Stimulated activated naive CD8-positive, alpha-beta T cell treated with anti-CD3 and anti-CD28 coated beads, Interleukin-15, Interleukin-2, amounts not matched to agents 100 U/mL and 50 U/mL, for 24 hours (primary cell): ENCODE measurements around the gene LRRC25.

Experiments used
- ATAC-seq: fragments of 150-1000 bp; cut with Tn5 transposase; one replicate; pipeline ENCODE4 v1.10.0; 2021
- DNase-seq: peaks from one replicate; pipeline ENCODE4 v3.0.0; 2021

Gene LRRC25

GRCh38 chr19:18435842-18436670, 38.6 kb upstream of the LRRC25 start:
- ATAC-seq, result no peak
- no peak for DNase-seq

- DNase-seq (no peak), ATAC-seq (no peak)
These were observed 37.9 kb upstream of the LRRC25 start for GRCh38 chr19:18435178-18435841.

- no peak for ATAC-seq
- DNase-seq, result no peak
These were observed 37.2 kb upstream of the LRRC25 start for GRCh38 chr19:18434411-18435175.

DNA sequence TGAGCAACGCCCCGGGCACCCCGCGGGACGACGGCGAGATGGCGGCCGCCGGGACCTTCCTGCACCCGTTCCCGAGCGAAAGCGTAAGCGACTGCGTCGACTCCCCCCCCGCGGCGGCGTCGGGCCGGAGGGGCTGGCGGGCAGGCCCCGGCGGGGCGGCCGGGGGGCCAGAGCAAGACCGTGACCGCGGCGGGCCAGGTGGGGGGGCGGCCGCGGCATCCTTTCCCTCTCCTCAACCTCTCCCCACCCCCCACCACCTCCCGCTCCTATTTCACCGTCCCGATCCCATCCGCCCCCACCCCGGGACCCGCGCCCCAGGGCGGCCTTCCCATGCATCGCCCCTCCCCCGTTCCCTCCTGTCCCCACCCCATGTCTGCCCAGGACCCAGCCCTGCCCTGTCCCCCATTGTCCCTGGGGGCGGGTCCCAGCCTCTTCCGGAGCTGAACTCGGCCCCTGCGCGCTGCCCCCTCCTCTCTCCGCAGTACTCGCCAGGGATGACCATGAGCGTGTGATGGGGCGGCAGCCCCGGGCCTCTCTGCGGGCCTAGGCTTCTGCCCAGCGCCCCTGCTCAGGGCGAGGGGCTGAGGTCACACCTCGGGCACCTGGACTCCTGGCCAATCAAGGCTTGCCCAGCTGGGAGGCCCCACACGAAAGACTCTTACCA, 36.4 kb upstream of the LRRC25 start:
- DNase-seq (no peak), ATAC-seq (no peak)

- ATAC-seq, result no peak
These were observed 35.7 kb upstream of the LRRC25 start for GRCh38 chr19:18433015-18433691.

GRCh38 chr19:18432275-18433014, 35.0 kb upstream of the LRRC25 start:
- DNase-seq (no peak), ATAC-seq (no peak)

More at GRCh38 chr19:18433015-18433691, 35.7 kb upstream of the LRRC25 start:
- peak; percentile 41 for DNase-seq

GRCh38 chr19:18431351-18432197, 34.2 kb upstream of the LRRC25 start:
- DNase-seq (no peak), ATAC-seq (no peak)

DNA sequence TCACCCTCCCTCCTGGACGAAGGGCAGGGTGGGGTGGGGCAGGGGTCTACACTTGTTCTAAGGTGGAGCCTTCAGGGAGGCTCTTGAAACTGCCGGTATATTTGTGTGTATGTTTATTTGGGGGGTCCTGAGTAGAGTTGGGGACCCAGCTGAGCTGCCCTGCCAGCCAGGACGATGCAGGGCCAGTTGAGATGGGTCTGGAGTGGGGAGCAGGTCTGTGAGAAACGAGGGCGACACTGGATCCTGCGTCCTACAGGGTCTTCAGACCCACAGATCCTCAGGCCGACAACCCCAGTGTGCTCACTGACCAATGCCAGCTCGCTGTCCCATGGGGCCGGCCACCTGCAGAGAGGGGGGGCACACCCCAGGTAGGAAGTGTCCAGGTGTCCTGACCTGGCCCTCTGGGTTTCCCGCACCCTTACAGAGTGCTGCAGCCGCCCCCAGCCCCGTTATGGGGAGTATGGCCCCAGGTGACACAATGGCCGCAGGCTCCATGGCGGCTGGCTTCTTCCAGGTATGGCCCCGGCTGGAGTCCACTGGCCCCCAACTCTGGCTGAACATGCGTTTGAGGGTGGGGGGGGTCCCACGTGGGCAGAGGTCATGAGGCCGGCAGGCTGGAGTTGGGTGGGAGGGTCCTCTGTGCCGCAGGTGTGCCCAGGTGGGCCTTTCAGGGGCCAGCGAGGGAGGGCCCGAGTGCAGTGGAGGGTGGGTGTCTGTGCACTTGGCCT, 33.2 kb upstream of the LRRC25 start:
- ATAC-seq (no peak), DNase-seq (no peak)

GRCh38 chr19:18429717-18430416, 32.4 kb upstream of the LRRC25 start:
- no peak for DNase-seq
- no peak for ATAC-seq

DNA sequence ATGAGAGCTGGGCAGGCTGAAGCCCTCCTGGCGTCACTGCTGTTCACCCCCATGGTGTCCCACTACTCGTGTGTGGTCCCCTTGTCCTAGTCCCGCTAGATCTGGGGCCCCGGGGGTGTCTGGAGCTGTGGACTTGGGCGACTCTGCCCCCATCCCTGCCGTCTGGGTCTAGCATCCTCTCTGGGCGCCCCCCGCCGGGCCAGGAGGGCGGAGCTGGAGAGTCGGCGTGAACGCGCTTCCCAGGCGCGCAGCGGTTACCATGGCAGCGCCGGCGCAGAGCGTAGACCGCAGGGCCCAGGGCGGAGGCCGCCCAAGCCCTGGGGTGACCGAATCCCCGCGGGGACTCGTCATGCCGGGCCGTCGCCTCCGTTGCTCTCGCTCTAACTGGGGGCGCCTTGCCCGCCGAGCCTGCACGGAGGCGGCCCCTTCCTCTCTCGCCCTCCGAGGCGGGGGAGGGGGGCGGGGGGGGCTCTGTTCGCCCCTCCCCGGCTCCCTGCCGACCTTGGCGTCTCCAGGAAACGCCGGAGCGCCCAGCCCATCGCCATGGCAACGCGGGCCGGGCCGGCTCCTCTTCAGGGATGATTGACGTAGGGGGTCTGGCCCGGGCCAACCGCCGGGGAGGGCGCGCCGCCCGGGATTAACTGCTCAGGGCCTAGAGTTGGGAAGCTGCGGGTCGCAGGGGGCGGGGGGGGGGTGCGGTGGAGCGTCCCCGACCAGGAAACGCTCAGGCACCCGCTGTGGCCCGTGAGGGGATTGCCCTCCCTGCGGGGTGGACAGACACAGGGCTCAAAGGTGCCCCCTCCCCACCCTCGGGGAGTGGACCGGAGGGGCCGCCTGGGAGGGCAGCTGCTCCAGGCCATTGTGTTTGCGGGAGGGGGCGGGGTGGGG, 31.6 kb upstream of the LRRC25 start:
- DNase-seq, result peak; percentile 88
- ATAC-seq, result peak; percentile 79

DNA sequence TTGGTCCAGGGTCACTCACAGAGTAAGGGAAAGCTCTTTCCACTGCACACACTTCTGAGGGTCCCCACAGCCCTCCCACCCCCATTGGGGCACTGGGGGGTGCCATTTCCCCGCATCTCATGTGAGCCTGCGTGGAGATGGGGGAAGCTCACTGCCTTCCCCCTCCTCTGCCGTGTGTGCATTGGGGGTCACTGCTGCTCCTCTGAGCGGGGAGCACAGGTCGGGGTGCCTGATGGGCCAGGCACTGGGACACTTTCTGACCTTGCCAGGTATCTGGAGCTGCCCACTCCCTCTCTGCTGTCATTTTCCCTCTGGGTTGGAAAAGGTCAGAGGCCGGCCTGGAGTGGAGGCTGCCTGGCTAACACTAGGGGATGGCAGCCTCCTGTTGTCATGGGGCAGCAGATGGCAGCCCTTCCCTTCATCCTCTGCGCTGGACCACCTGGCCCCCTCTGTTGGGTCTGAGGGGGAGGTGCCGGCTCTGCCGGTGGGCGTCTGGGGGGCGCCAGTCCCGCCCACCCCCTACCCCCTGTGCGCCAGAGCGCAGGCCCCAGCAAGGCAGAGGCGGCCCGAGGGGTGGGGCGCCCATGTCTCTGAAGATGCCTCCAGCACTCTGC, 30.9 kb upstream of the LRRC25 start:
- ATAC-seq (no peak), DNase-seq (no peak)

GRCh38 chr19:18427743-18428113, 30.3 kb upstream of the LRRC25 start:
- DNase-seq (no peak), ATAC-seq (no peak)

DNA sequence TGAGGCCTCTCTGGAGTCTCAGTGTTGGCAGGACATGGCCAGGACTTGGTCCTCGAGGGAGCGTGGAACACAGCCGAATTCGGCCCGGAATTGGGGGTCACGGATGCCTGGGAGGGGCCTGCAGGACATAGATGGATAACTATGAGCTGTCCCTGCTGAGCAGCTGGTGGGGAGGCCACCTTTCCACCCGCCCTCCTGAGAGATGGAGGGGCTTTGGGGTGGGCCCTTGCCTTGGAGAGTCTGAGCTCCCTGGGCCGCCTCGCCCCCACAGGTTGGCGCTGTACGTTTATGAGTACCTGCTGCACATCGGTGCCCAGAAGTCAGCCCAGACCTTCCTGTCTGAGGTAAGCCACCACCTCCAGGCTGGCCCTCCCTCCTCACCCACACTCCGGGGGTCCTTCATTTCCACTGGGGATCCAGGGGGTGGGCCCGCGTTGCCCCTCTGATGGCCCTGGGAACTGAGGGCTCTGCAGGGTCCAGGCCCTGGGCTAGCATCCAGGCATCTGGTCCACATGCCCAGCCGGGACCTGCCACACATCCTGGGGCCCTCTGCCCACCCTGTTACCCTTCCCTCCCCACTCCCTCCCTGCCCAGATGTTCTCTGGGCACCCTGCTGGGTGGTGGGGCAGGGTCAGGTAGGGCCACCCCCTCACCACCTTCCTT, 29.8 kb upstream of the LRRC25 start:
- ATAC-seq, result no peak
- no peak for DNase-seq

GRCh38 chr19:18426416-18426767, 29.0 kb upstream of the LRRC25 start:
- ATAC-seq (no peak), DNase-seq (no peak)

DNA sequence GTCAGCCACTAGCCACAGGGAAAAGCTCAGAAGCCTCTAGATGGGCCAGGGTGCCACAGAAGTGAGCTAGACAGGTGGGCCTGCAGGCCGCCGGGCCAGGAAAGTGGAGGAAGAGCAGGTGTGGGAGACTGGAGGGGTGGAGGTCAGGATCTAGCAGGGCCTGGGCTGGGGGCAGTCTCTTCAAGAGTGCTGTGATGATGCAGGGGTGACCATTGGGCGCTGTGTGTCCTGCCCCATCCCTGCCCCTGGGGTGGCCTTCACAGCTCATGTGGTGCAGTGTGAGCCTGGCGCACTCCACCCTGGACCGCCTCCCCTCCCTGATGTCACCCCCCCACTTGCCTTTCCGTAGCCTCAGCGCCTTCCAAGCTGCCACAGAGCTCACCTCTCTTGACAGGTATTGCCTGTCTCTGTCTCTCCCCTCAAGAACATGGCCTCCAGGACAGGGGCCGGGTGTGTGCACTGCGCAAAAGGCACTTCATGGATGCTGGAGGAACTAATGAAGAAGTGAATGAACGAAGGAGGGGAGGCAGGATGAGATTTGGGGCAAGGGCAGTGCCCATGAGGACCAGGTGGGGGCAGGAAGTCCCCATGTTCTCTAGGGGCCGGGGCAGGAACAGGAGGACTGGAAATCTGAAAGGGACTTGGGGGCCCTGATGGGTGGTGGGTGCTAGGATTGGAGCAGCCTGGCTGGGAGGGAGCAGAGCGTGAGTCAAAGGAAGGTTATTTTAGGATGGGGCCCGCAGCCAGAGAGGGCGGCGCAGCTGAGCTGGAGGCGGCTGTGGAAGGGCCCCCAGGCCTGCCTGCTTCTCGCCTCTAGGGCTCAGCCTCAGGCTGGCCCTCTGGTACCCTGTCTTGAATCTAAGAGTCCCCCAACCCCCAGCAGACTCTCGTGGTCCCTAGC, 28.3 kb upstream of the LRRC25 start:
- DNase-seq (no peak), ATAC-seq (no peak)
